Thymus (tissue), 11 donors: ENCODE measurements around the gene CCDC73. TPM values are rescaled to one million over a fixed set of nuclear protein-coding genes. Genes with fewer than 3 reads are reported as not detected.

Experiments used
- DNase-seq, 9 donors: peaks; one replicate each; pipeline ENCODE4 v3.0.0-alpha.2; 2013; ENCODE audit warnings: low spot score in 9 of 9, low read depth in 6 of 9, missing footprints in 1 of 9
- H3K27ac ChIP-seq, 2 donors: one replicate each; pipeline ENCODE4 v1.5.1; 2013; ENCODE audit warnings: control low read depth in 1 of 2, low read depth in 1 of 2, low read length in 1 of 2, mild to moderate bottlenecking in 1 of 2, moderate library complexity in 1 of 2
- H3K27me3 ChIP-seq, 2 donors: one replicate each; pipeline ENCODE4 v1.5.1; 2013; ENCODE audit warnings: low read length in 1 of 2; ENCODE audit not compliant: control insufficient read depth in 2 of 2, insufficient read depth in 1 of 2
- H3K36me3 ChIP-seq, 2 donors: one replicate each; pipeline ENCODE4 v1.5.1; 2013; ENCODE audit warnings: low read length in 1 of 2, mild to moderate bottlenecking in 1 of 2, moderate library complexity in 1 of 2; ENCODE audit not compliant: control insufficient read depth in 2 of 2, insufficient read depth in 2 of 2
- H3K4me1 ChIP-seq, 2 donors: one replicate each; pipeline ENCODE4 v1.5.1; 2013; ENCODE audit warnings: low read length in 2 of 2; ENCODE audit not compliant: control insufficient read depth in 2 of 2, insufficient read depth in 2 of 2
- H3K4me3 ChIP-seq, 2 donors: one replicate each; pipeline ENCODE4 v1.5.1; 2013; ENCODE audit warnings: low read length in 2 of 2, control low read depth in 1 of 2, mild to moderate bottlenecking in 1 of 2
- H3K9me3 ChIP-seq, 2 donors: one replicate each; pipeline ENCODE4 v1.5.1; 2013; ENCODE audit warnings: low read length in 1 of 2, mild to moderate bottlenecking in 1 of 2; ENCODE audit not compliant: control insufficient read depth in 2 of 2, insufficient read depth in 1 of 2
- WGBS: extraction: QIAGEN DNeasy Blood & Tissue Kit; methylation state at CpG from one replicate; pipeline ENCODE4 v1.1.7; 2013; 5-methylcytosine and 5-hydroxymethylcytosine counted together
- polyA plus RNA-seq: library from polyadenylated mRNA; stranded (reverse); fragments of 200-250 nt; gene quantifications from one replicate; pipeline ENCODE4 v1.2.3, GENCODE V29; 2013
- total RNA-seq: library from RNA; stranded (reverse); fragments of 120-200 nt; gene quantifications from one replicate; pipeline ENCODE4 v1.2.4, GENCODE V29; 2013
- donor health status: healthy.

CCDC73 gene
- total and polyA plus RNA-seq, 2 donors: 0.05 to 0.25 TPM

GRCh38 chr11:32704775-32705174, 89.7 kb downstream of the CCDC73 start:
- no peak overlapping the region for H3K27ac ChIP-seq
- no peak for DNase-seq
- no peak overlapping the region for H3K4me3 ChIP-seq
- H3K36me3 ChIP-seq: no peaks in the 10 kb centered on the region
- WGBS: 90% methylated on average over 5 of the region's 5 CpGs
- no peaks in the 10 kb centered on the region for H3K4me1 ChIP-seq
- H3K27me3 ChIP-seq: no peaks in the 10 kb centered on the region
- peaks cover 0 to 16% of the 10 kb centered on the region in 2 donors for H3K9me3 ChIP-seq

GRCh38 chr11:32704261-32704660, 90.2 kb downstream of the CCDC73 start:
- Histone ChIP-seq H3K27ac (no peak overlapping the region), H3K36me3 (no peaks in the 10 kb centered on the region), H3K27me3 (no peaks in the 10 kb centered on the region), H3K9me3 (peaks cover 0 to 16% of the 10 kb centered on the region in 2 donors), H3K4me3 (no peak overlapping the region), H3K4me1 (no peaks in the 10 kb centered on the region)
- no peak for DNase-seq
- 97% methylated on average over 6 of the region's 6 CpGs for WGBS

- Histone ChIP-seq H3K27me3 (no peaks in the 10 kb centered on the region), H3K36me3 (no peaks in the 10 kb centered on the region), H3K4me1 (no peaks in the 10 kb centered on the region), H3K9me3 (peaks cover 0 to 16% of the 10 kb centered on the region in 2 donors), H3K27ac (no peak overlapping the region), H3K4me3 (no peak overlapping the region)
- WGBS: 98% methylated on average over 1 of the region's 1 CpG
- no peak for DNase-seq
These were observed 92.8 kb downstream of the CCDC73 start for GRCh38 chr11:32701616-32702015.

- H3K27ac ChIP-seq: no peak overlapping the region
- DNase-seq: no peak
- H3K4me1 ChIP-seq: no peaks in the 10 kb centered on the region
- no peak overlapping the region for H3K4me3 ChIP-seq
- WGBS: 71% methylated on average over 2 of the region's 2 CpGs
- H3K27me3 ChIP-seq: no peaks in the 10 kb centered on the region
- no peaks in the 10 kb centered on the region for H3K9me3 ChIP-seq
- no peaks in the 10 kb centered on the region for H3K36me3 ChIP-seq
These were observed 95.9 kb downstream of the CCDC73 start for GRCh38 chr11:32698579-32698978.

- 98% methylated on average over 1 of the region's 1 CpG for WGBS
- no peaks in the 10 kb centered on the region for H3K9me3 ChIP-seq
- H3K4me1 ChIP-seq: no peaks in the 10 kb centered on the region
- no peak overlapping the region for H3K4me3 ChIP-seq
- H3K27ac ChIP-seq: no peak overlapping the region
- no peaks in the 10 kb centered on the region for H3K36me3 ChIP-seq
- H3K27me3 ChIP-seq: no peaks in the 10 kb centered on the region
- DNase-seq: no peak
These were observed 123.4 kb downstream of the CCDC73 start for GRCh38 chr11:32671051-32671450.

GRCh38 chr11:32659672-32660071, 134.8 kb downstream of the CCDC73 start:
- 93% methylated on average over 2 of the region's 2 CpGs for WGBS
- DNase-seq: no peak
- Histone ChIP-seq H3K27ac (no peak overlapping the region), H3K36me3 (no peaks in the 10 kb centered on the region), H3K4me1 (no peaks in the 10 kb centered on the region), H3K27me3 (no peaks in the 10 kb centered on the region), H3K4me3 (no peak overlapping the region), H3K9me3 (no peaks in the 10 kb centered on the region)

- Histone ChIP-seq H3K4me3 (no peak overlapping the region), H3K27ac (no peak overlapping the region), H3K36me3 (no peaks in the 10 kb centered on the region), H3K27me3 (no peaks in the 10 kb centered on the region), H3K4me1 (no peaks in the 10 kb centered on the region), H3K9me3 (no peaks in the 10 kb centered on the region)
- no peak for DNase-seq
- WGBS: 72% methylated on average over 2 of the region's 2 CpGs
These were observed 135.6 kb downstream of the CCDC73 start for GRCh38 chr11:32658639-32659406.

- 93% methylated on average over 1 of the region's 1 CpG for WGBS
- no peaks in the 10 kb centered on the region for H3K4me1 ChIP-seq
- H3K9me3 ChIP-seq: no peaks in the 10 kb centered on the region
- H3K4me3 ChIP-seq: no peak overlapping the region
- H3K27ac ChIP-seq: no peak overlapping the region
- H3K36me3 ChIP-seq: no peaks in the 10 kb centered on the region
- no peak for DNase-seq
- no peaks in the 10 kb centered on the region for H3K27me3 ChIP-seq
These were observed 150.9 kb downstream of the CCDC73 start for GRCh38 chr11:32643526-32643925.

GRCh38 chr11:32641361-32641760, 153.1 kb downstream of the CCDC73 start:
- Histone ChIP-seq H3K9me3 (no peaks in the 10 kb centered on the region), H3K4me3 (no peak overlapping the region), H3K27me3 (no peaks in the 10 kb centered on the region), H3K27ac (no peak overlapping the region), H3K4me1 (no peaks in the 10 kb centered on the region), H3K36me3 (no peaks in the 10 kb centered on the region)
- no peak for DNase-seq
